ENCODE data around the gene NANOG.
"Not testable (repeated sequence)": the region's sequence is repeated elsewhere in the genome, so short reads cannot be mapped to it uniquely, and the experiment has no call there.

The NANOG gene

GRCh38 chr12:7788884-7789528 is at the start of gene NANOG:
Gene NANOG, plus strand, starts transcription at chr12:7789402. Its CDS starts 213 bp downstream, at chr12:7789615.
- Histone ChIP-seq H3K4me3 (ENCODE audit: low read depth, low read length) (peak within 1 kb of the TSS; percentile 18; the same call in 1 of the 2 replicates), H3K27me3 (ENCODE audit: insufficient read depth, low read length) (peaks cover 52% of the 10 kb centered on the region)
- not testable (repeated sequence) for H3K79me2 ChIP-seq (ENCODE audit: control insufficient read depth, insufficient read depth, low read length, unreplicated experiment); H3K36me3 ChIP-seq (ENCODE audit: insufficient read depth, low read length); H2AFZ ChIP-seq (ENCODE audit: low read length, unreplicated experiment); H3K27ac ChIP-seq (ENCODE audit: low read depth, low read length); H3K4me1 ChIP-seq (ENCODE audit: control insufficient read depth, insufficient read depth, low read length, unreplicated experiment)

GRCh38 chr12:7747246-7747645 is 42.0 kb upstream of the NANOG start, which contains the start of gene CLEC4C:
Gene CLEC4C, minus strand, starts transcription at chr12:7747375. Its CDS starts 27 bp downstream, at chr12:7747348.
- Histone ChIP-seq H3K36me3 (ENCODE audit: insufficient read depth, low read length) (no peaks in the 10 kb centered on the region), H3K79me2 (ENCODE audit: control insufficient read depth, insufficient read depth, low read length, unreplicated experiment) (no peaks in the 10 kb centered on the region), H3K27me3 (ENCODE audit: insufficient read depth, low read length) (no peaks in the 10 kb centered on the region), H3K4me1 (ENCODE audit: control insufficient read depth, insufficient read depth, low read length, unreplicated experiment) (no peaks in the 10 kb centered on the region), H3K27ac (ENCODE audit: low read depth, low read length) (no peak within 1 kb of the TSS), H2AFZ (ENCODE audit: low read length, unreplicated experiment) (no peak within 1 kb of the TSS), H3K4me3 (ENCODE audit: low read depth, low read length) (no peak within 1 kb of the TSS)

GRCh38 chr12:7748852-7749251 is 40.4 kb upstream of the NANOG start:
- Histone ChIP-seq H3K36me3 (ENCODE audit: insufficient read depth, low read length) (no peaks in the 10 kb centered on the region), H3K79me2 (ENCODE audit: control insufficient read depth, insufficient read depth, low read length, unreplicated experiment) (no peaks in the 10 kb centered on the region), H3K27me3 (ENCODE audit: insufficient read depth, low read length) (no peaks in the 10 kb centered on the region), H2AFZ (ENCODE audit: low read length, unreplicated experiment) (no peak overlapping the region), H3K4me1 (ENCODE audit: control insufficient read depth, insufficient read depth, low read length, unreplicated experiment) (no peaks in the 10 kb centered on the region), H3K27ac (ENCODE audit: low read depth, low read length) (no peak overlapping the region), H3K4me3 (ENCODE audit: low read depth, low read length) (no peak overlapping the region)

GRCh38 chr12:7749442-7749841 is 39.8 kb upstream of the NANOG start:
- Histone ChIP-seq H3K4me3 (ENCODE audit: low read depth, low read length) (no peak overlapping the region), H3K4me1 (ENCODE audit: control insufficient read depth, insufficient read depth, low read length, unreplicated experiment) (no peaks in the 10 kb centered on the region), H2AFZ (ENCODE audit: low read length, unreplicated experiment) (no peak overlapping the region), H3K27me3 (ENCODE audit: insufficient read depth, low read length) (no peaks in the 10 kb centered on the region), H3K36me3 (ENCODE audit: insufficient read depth, low read length) (no peaks in the 10 kb centered on the region), H3K27ac (ENCODE audit: low read depth, low read length) (no peak overlapping the region), H3K79me2 (ENCODE audit: control insufficient read depth, insufficient read depth, low read length, unreplicated experiment) (no peaks in the 10 kb centered on the region)

GRCh38 chr12:7750350-7750749 is 38.9 kb upstream of the NANOG start:
- H2AFZ ChIP-seq (ENCODE audit: low read length, unreplicated experiment) = no peak overlapping the region
- H3K79me2 ChIP-seq (ENCODE audit: control insufficient read depth, insufficient read depth, low read length, unreplicated experiment) = no peaks in the 10 kb centered on the region
- no peak overlapping the region for H3K27ac ChIP-seq (ENCODE audit: low read depth, low read length)
- H3K36me3 ChIP-seq (ENCODE audit: insufficient read depth, low read length) = no peaks in the 10 kb centered on the region
- H3K27me3 ChIP-seq (ENCODE audit: insufficient read depth, low read length) = no peaks in the 10 kb centered on the region
- no peak overlapping the region for H3K4me3 ChIP-seq (ENCODE audit: low read depth, low read length)
- no peaks in the 10 kb centered on the region for H3K4me1 ChIP-seq (ENCODE audit: control insufficient read depth, insufficient read depth, low read length, unreplicated experiment)

GRCh38 chr12:7751394-7751793 is 37.8 kb upstream of the NANOG start:
- no peaks in the 10 kb centered on the region for H3K79me2 ChIP-seq (ENCODE audit: control insufficient read depth, insufficient read depth, low read length, unreplicated experiment)
- H2AFZ ChIP-seq (ENCODE audit: low read length, unreplicated experiment) = no peak overlapping the region
- H3K4me1 ChIP-seq (ENCODE audit: control insufficient read depth, insufficient read depth, low read length, unreplicated experiment) = no peaks in the 10 kb centered on the region
- H3K27me3 ChIP-seq (ENCODE audit: insufficient read depth, low read length) = no peaks in the 10 kb centered on the region
- H3K36me3 ChIP-seq (ENCODE audit: insufficient read depth, low read length) = no peaks in the 10 kb centered on the region
- H3K27ac ChIP-seq (ENCODE audit: low read depth, low read length) = no peak overlapping the region
- H3K4me3 ChIP-seq (ENCODE audit: low read depth, low read length) = no peak overlapping the region

- not testable (repeated sequence) for H3K4me3 ChIP-seq (ENCODE audit: low read depth, low read length); H3K4me1 ChIP-seq (ENCODE audit: control insufficient read depth, insufficient read depth, low read length, unreplicated experiment); H3K27ac ChIP-seq (ENCODE audit: low read depth, low read length); H3K36me3 ChIP-seq (ENCODE audit: insufficient read depth, low read length); H3K27me3 ChIP-seq (ENCODE audit: insufficient read depth, low read length); H2AFZ ChIP-seq (ENCODE audit: low read length, unreplicated experiment); H3K79me2 ChIP-seq (ENCODE audit: control insufficient read depth, insufficient read depth, low read length, unreplicated experiment)
Observed at GRCh38 chr12:7751941-7752922, 37.0 kb upstream of the NANOG start.

GRCh38 chr12:7755668-7756067 is 33.5 kb upstream of the NANOG start:
- not testable (repeated sequence) for H2AFZ ChIP-seq (ENCODE audit: low read length, unreplicated experiment); H3K27me3 ChIP-seq (ENCODE audit: insufficient read depth, low read length)

GRCh38 chr12:7756993-7757392 is 32.2 kb upstream of the NANOG start:
- no peak overlapping the region for H2AFZ ChIP-seq (ENCODE audit: low read length, unreplicated experiment)
- H3K4me1 ChIP-seq (ENCODE audit: control insufficient read depth, insufficient read depth, low read length, unreplicated experiment) = no peaks in the 10 kb centered on the region
- H3K27ac ChIP-seq (ENCODE audit: low read depth, low read length) = no peak overlapping the region
- H3K79me2 ChIP-seq (ENCODE audit: control insufficient read depth, insufficient read depth, low read length, unreplicated experiment) = no peaks in the 10 kb centered on the region
- no peaks in the 10 kb centered on the region; the same call in 1 of the 2 replicates for H3K27me3 ChIP-seq (ENCODE audit: insufficient read depth, low read length)
- H3K36me3 ChIP-seq (ENCODE audit: insufficient read depth, low read length) = no peaks in the 10 kb centered on the region
- H3K4me3 ChIP-seq (ENCODE audit: low read depth, low read length) = no peak overlapping the region

More at GRCh38 chr12:7755668-7756067, 33.5 kb upstream of the NANOG start:
- H3K4me3 ChIP-seq (ENCODE audit: low read depth, low read length); H3K36me3 ChIP-seq (ENCODE audit: insufficient read depth, low read length); H3K4me1 ChIP-seq (ENCODE audit: control insufficient read depth, insufficient read depth, low read length, unreplicated experiment); H3K79me2 ChIP-seq (ENCODE audit: control insufficient read depth, insufficient read depth, low read length, unreplicated experiment); H3K27ac ChIP-seq (ENCODE audit: low read depth, low read length): not testable (repeated sequence)

- no peaks in the 10 kb centered on the region for H3K79me2 ChIP-seq (ENCODE audit: control insufficient read depth, insufficient read depth, low read length, unreplicated experiment)
- no peak overlapping the region for H2AFZ ChIP-seq (ENCODE audit: low read length, unreplicated experiment)
- no peak overlapping the region for H3K27ac ChIP-seq (ENCODE audit: low read depth, low read length)
- H3K36me3 ChIP-seq (ENCODE audit: insufficient read depth, low read length) = no peaks in the 10 kb centered on the region
- no peak overlapping the region for H3K4me3 ChIP-seq (ENCODE audit: low read depth, low read length)
- H3K27me3 ChIP-seq (ENCODE audit: insufficient read depth, low read length) = no peaks in the 10 kb centered on the region; the same call in 1 of the 2 replicates
- H3K4me1 ChIP-seq (ENCODE audit: control insufficient read depth, insufficient read depth, low read length, unreplicated experiment) = no peaks in the 10 kb centered on the region
Observed at GRCh38 chr12:7758766-7759140, 30.4 kb upstream of the NANOG start.

Data from ACC112 (cell line).